Stimulated activated memory B cell treated with anti-CD40 and anti-IgM and Interleukin-4, amounts not matched to agents 10 μg/mL and 1 μg/mL and 100 μg/mL, for 72 hours (primary cell): Measurements from ENCODE around the gene DIP2A.

Experiments
- ATAC-seq: fragments of 150-1000 bp; cut with Tn5 transposase; 2 replicates; pipeline ENCODE4 v1.10.0; 2021
- H3K27ac Mint-ChIP-seq: one replicate; pipeline ENCODE4 v1.8.0; 2022; ENCODE audit warnings: mild to moderate bottlenecking, mixed read lengths
- H3K27me3 Mint-ChIP-seq: one replicate; pipeline ENCODE4 v1.8.0; 2022; ENCODE audit warnings: mixed read lengths
- H3K36me3 Mint-ChIP-seq: one replicate; pipeline ENCODE4 v1.8.0; 2022; ENCODE audit warnings: mixed read lengths
- H3K4me1 Mint-ChIP-seq: one replicate; pipeline ENCODE4 v1.8.0; 2022; ENCODE audit warnings: mixed read lengths
- H3K4me3 Mint-ChIP-seq: one replicate; pipeline ENCODE4 v1.8.0; 2022; ENCODE audit warnings: mild to moderate bottlenecking, moderate library complexity, mixed read lengths
- H3K9me3 Mint-ChIP-seq: one replicate; pipeline ENCODE4 v1.8.0; 2022; ENCODE audit warnings: mixed read lengths

DIP2A gene

GRCh38 chr21:46604975-46605766 is 146.5 kb downstream of the DIP2A start, which contains the start of gene S100B:
TSS of gene S100B (minus strand) at chr21:46605082. CDS start at chr21:46602415, 2,667 bp downstream.
- no peak for ATAC-seq
- Mint-ChIP-seq H3K4me1 (peaks cover 34% of the 10 kb centered on the region), H3K36me3 (no peaks in the 10 kb centered on the region), H3K4me3 (no peak within 1 kb of the TSS), H3K9me3 (no peaks in the 10 kb centered on the region), H3K27me3 (peaks cover 32% of the 10 kb centered on the region), H3K27ac (peak within 1 kb of the TSS; percentile 61)

- Mint-ChIP-seq H3K9me3 (peaks cover 3% of the 10 kb centered on the region), H3K27ac (peak overlapping the region; percentile 61), H3K4me3 (no peak overlapping the region), H3K4me1 (peaks cover 34% of the 10 kb centered on the region), H3K36me3 (no peaks in the 10 kb centered on the region), H3K27me3 (peaks cover 40% of the 10 kb centered on the region)
- peak; percentile 91 for ATAC-seq
Measured at GRCh38 chr21:46605767-46606426, 147.2 kb downstream of the DIP2A start.

- Mint-ChIP-seq H3K36me3 (no peaks in the 10 kb centered on the region), H3K4me1 (peaks cover 34% of the 10 kb centered on the region), H3K27ac (peak overlapping the region; percentile 61), H3K9me3 (peaks cover 3% of the 10 kb centered on the region), H3K4me3 (no peak overlapping the region), H3K27me3 (peaks cover 41% of the 10 kb centered on the region)
- peak; percentile 25 for ATAC-seq
Measured at GRCh38 chr21:46606427-46606813, 147.7 kb downstream of the DIP2A start.

GRCh38 chr21:46607636-46608035 is 148.9 kb downstream of the DIP2A start:
- ATAC-seq = peak; percentile 63
- no peaks in the 10 kb centered on the region for H3K36me3 Mint-ChIP-seq
- peaks cover 34% of the 10 kb centered on the region for H3K4me1 Mint-ChIP-seq
- H3K27me3 Mint-ChIP-seq = peaks cover 41% of the 10 kb centered on the region
- H3K9me3 Mint-ChIP-seq = peaks cover 3% of the 10 kb centered on the region
- H3K27ac Mint-ChIP-seq = peak overlapping the region; percentile 54
- H3K4me3 Mint-ChIP-seq = peak overlapping the region; percentile 23

GRCh38 chr21:46608672-46609111 is 150.0 kb downstream of the DIP2A start:
- H3K27me3 Mint-ChIP-seq = peaks cover 42% of the 10 kb centered on the region
- H3K27ac Mint-ChIP-seq = no peak overlapping the region
- H3K9me3 Mint-ChIP-seq = peaks cover 5% of the 10 kb centered on the region
- peaks cover 34% of the 10 kb centered on the region for H3K4me1 Mint-ChIP-seq
- no peak overlapping the region for H3K4me3 Mint-ChIP-seq
- H3K36me3 Mint-ChIP-seq = no peaks in the 10 kb centered on the region
- ATAC-seq = peak; percentile 67

GRCh38 chr21:46610018-46610701 is 151.5 kb downstream of the DIP2A start:
- peaks cover 50% of the 10 kb centered on the region for H3K27me3 Mint-ChIP-seq
- H3K4me3 Mint-ChIP-seq = no peak overlapping the region
- no peak overlapping the region for H3K27ac Mint-ChIP-seq
- peaks cover 34% of the 10 kb centered on the region for H3K4me1 Mint-ChIP-seq
- ATAC-seq = no peak
- no peaks in the 10 kb centered on the region for H3K36me3 Mint-ChIP-seq
- peaks cover 5% of the 10 kb centered on the region for H3K9me3 Mint-ChIP-seq

GRCh38 chr21:46613391-46613790 is 154.7 kb downstream of the DIP2A start:
- peaks cover 11% of the 10 kb centered on the region for H3K4me1 Mint-ChIP-seq
- peaks cover 53% of the 10 kb centered on the region for H3K27me3 Mint-ChIP-seq
- ATAC-seq = no peak
- no peak overlapping the region for H3K27ac Mint-ChIP-seq
- H3K9me3 Mint-ChIP-seq = peaks cover 5% of the 10 kb centered on the region
- H3K36me3 Mint-ChIP-seq = no peaks in the 10 kb centered on the region
- H3K4me3 Mint-ChIP-seq = no peak overlapping the region

GRCh38 chr21:46616050-46616449 is 157.4 kb downstream of the DIP2A start:
- no peak for ATAC-seq
- no peaks in the 10 kb centered on the region for H3K4me1 Mint-ChIP-seq
- H3K27me3 Mint-ChIP-seq = peaks cover 51% of the 10 kb centered on the region
- H3K27ac Mint-ChIP-seq = no peak overlapping the region
- peaks cover 2% of the 10 kb centered on the region for H3K9me3 Mint-ChIP-seq
- H3K4me3 Mint-ChIP-seq = no peak overlapping the region
- H3K36me3 Mint-ChIP-seq = no peaks in the 10 kb centered on the region

GRCh38 chr21:46616656-46617055 is 158.0 kb downstream of the DIP2A start:
- Mint-ChIP-seq H3K4me1 (no peaks in the 10 kb centered on the region), H3K36me3 (no peaks in the 10 kb centered on the region), H3K27ac (no peak overlapping the region), H3K4me3 (no peak overlapping the region), H3K27me3 (peaks cover 51% of the 10 kb centered on the region), H3K9me3 (peaks cover 2% of the 10 kb centered on the region)
- no peak for ATAC-seq

- ATAC-seq = no peak
- H3K27ac Mint-ChIP-seq = no peak overlapping the region
- peaks cover 51% of the 10 kb centered on the region for H3K27me3 Mint-ChIP-seq
- H3K9me3 Mint-ChIP-seq = peaks cover 2% of the 10 kb centered on the region
- H3K4me3 Mint-ChIP-seq = no peak overlapping the region
- H3K36me3 Mint-ChIP-seq = no peaks in the 10 kb centered on the region
- H3K4me1 Mint-ChIP-seq = no peaks in the 10 kb centered on the region
Measured at GRCh38 chr21:46617267-46618051, 158.8 kb downstream of the DIP2A start.

- Mint-ChIP-seq H3K27me3 (peaks cover 48% of the 10 kb centered on the region), H3K27ac (no peak overlapping the region), H3K36me3 (no peaks in the 10 kb centered on the region), H3K4me3 (no peak overlapping the region), H3K9me3 (no peaks in the 10 kb centered on the region), H3K4me1 (no peaks in the 10 kb centered on the region)
- no peak for ATAC-seq
Measured at GRCh38 chr21:46618738-46619379, 160.2 kb downstream of the DIP2A start.
